ENCODE measurements around the gene DDX59.

DNA sequence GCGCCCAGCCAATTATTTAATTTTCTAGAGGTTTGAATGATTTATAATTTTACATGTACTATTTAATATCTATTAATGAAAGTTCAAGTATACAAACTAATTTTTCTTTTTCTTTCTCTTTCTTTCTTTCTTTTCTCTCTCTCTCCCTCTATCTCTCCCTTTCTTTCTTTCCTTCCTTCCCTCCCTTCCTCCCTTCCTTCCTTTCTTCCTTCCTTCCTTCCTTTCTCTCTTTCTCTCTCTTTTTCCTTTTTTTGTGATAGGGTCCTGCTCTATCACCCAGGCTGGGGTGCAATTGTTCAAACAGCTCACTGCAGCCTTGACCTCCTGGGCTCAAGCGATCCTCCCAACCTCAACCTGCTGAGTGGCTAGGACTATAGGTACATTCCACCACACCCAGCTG lies 33.0 kb downstream of the DDX59 start:
- no peak for TF ChIP-seq TSC22D4 (tag; IDR thresholded peaks at IDR 0.05)
- TF ChIP-seq RBM22 (IDR thresholded peaks at IDR 0.05; ENCODE audit: low read depth, low read length, poor library complexity, severe bottlenecking): no peak
- TF ChIP-seq ZNF583 (CRISPR knock-in tag; IDR thresholded peaks at IDR 0.05): no peak
- no peak for TF ChIP-seq POLR2A (conservative IDR thresholded peaks at IDR 0.05)
- no peak for TF ChIP-seq GTF2F1 (IDR thresholded peaks at IDR 0.05; ENCODE audit: low read depth, low read length)
- TF ChIP-seq, protein P1, sequence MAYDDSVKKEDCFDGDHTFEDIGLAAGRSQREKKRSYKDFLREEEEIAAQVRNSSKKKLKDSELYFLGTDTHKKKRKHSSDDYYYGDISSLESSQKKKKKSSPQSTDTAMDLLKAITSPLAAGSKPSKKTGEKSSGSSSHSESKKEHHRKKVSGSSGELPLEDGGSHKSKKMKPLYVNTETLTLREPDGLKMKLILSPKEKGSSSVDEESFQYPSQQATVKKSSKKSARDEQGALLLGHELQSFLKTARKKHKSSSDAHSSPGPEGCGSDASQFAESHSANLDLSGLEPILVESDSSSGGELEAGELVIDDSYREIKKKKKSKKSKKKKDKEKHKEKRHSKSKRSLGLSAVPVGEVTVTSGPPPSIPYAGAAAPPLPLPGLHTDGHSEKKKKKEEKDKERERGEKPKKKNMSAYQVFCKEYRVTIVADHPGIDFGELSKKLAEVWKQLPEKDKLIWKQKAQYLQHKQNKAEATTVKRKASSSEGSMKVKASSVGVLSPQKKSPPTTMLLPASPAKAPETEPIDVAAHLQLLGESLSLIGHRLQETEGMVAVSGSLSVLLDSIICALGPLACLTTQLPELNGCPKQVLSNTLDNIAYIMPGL (CRISPR knock-in tag; IDR thresholded peaks at IDR 0.05): no peak
- TF ChIP-seq, protein P2, sequence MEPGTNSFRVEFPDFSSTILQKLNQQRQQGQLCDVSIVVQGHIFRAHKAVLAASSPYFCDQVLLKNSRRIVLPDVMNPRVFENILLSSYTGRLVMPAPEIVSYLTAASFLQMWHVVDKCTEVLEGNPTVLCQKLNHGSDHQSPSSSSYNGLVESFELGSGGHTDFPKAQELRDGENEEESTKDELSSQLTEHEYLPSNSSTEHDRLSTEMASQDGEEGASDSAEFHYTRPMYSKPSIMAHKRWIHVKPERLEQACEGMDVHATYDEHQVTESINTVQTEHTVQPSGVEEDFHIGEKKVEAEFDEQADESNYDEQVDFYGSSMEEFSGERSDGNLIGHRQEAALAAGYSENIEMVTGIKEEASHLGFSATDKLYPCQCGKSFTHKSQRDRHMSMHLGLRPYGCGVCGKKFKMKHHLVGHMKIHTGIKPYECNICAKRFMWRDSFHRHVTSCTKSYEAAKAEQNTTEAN (CRISPR knock-in tag; IDR thresholded peaks at IDR 0.05): no peak
- no peak for TF ChIP-seq BRF1 (IDR thresholded peaks at IDR 0.05; ENCODE audit: borderline replicate concordance, extremely low read depth, insufficient read length)
- TF ChIP-seq POLR2AphosphoS2 (IDR thresholded peaks at IDR 0.05; ENCODE audit: low read length): no peak

Measured in K562 (cell line).